ENCODE measurements around the gene ECE2.
A peak's percentile ranks its signal among the peaks of the same experiment; 100 is the strongest.

Gene ECE2

DNA sequence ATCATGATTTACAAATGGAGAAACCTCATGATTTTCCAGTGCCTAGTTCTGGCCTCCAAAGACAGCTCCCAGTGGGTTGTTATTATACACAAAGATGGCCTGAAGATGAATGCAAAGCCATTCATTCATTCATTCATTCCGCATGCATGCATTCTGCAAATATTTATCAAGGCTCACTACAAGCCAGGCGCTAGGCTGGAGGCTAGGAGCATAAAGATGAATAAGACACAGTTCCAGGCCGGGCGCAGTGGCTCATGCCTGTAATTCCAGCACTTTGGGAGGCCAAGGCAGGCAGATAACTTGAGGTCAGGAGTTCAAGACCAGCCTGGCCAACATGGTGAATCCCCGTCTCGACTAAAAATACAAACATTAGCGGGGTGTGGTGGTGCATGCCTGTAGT, 20.8 kb downstream of the ECE2 start:
- H3K36me3 ChIP-seq (ENCODE audit: control insufficient read depth in 2 of 2, insufficient read depth in 1 of 2, low read length in 2 of 2) = peaks cover 11 to 20% of the 10 kb centered on the region in 2 experiments; a peak in 2 of 3 replicates

DNA sequence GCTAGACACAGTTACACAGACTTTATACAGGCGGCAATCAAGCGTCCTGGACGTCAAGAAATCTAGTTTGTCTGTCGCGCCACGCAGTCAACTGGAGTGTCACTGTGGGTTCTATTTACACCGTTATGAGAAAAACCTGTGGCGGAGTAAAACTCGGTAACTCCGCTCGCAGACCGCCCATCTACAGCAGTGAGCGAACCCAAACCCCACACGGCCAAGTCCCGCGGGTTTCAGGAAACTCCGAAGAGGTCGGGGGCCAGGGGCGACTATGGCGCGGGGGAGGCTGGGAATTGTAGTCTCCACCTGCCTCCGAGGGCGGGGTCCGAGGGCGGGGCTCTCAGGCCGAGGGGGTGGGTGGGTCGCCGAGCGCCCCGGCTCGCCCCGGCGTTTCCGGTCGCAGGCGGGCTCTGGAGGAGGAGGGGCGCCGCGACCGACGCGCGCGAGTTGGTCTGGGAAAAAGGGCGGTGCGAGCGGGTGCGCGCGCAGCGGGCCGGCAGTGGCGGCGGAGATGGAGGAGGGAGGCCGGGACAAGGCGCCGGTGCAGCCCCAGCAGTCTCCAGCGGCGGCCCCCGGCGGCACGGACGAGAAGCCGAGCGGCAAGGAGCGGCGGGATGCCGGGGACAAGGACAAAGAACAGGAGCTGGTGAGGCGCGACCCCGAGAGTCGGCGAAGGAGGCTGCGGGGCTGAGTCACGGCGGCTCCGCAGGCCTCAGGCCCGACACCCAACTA, 23.1 kb downstream of the ECE2 start, which contains the start of gene PSMD2:
Gene PSMD2, plus strand, starts transcription at position 483 of the 729 bp plus-strand sequence. Its CDS starts 26 bp downstream, at position 509.
- H3K4me3 ChIP-seq (ENCODE audit: low read depth, low read length) = peak within 1 kb of the TSS; percentile 98
- no peaks in the 10 kb centered on the region for H3K4me1 ChIP-seq (ENCODE audit: control insufficient read depth, insufficient read depth, low read length)
- H3K27ac ChIP-seq (ENCODE audit: extremely low read depth, low read depth, low read length) = peak within 1 kb of the TSS; percentile 76
- no peaks in the 10 kb centered on the region for H3K9me3 ChIP-seq (ENCODE audit: control insufficient read depth, insufficient read depth, low read depth, low read length)
- ChIA-PET POLR2A (no interaction called here), CTCF (interaction anchor here (0.6 to 1.8 kb wide), 2 partner anchors 10 to 844 kb away, joined by 3 to 6 read pairs; no protein-coding TSS in a partner anchor)
- H3K36me3 ChIP-seq (ENCODE audit: control insufficient read depth in 2 of 2, insufficient read depth in 1 of 2, low read length in 2 of 2) = peaks cover 15 to 44% of the 10 kb centered on the region in 2 experiments; a peak in 2 of 3 replicates
- no peak for TF ChIP-seq ZNF174 (tag by site-specific recombination; IDR thresholded peaks at IDR 0.05)
- TF ChIP-seq ZNF335 (tag by site-specific recombination; conservative IDR thresholded peaks at IDR 0.05) = peak; percentile 62
- no peak for TF ChIP-seq BCL11A (tag by site-specific recombination; IDR thresholded peaks at IDR 0.05; ENCODE audit: low read depth)
- no peak for TF ChIP-seq ZNF423 (tag by site-specific recombination; IDR thresholded peaks at IDR 0.05)
- TF ChIP-seq, protein P1, sequence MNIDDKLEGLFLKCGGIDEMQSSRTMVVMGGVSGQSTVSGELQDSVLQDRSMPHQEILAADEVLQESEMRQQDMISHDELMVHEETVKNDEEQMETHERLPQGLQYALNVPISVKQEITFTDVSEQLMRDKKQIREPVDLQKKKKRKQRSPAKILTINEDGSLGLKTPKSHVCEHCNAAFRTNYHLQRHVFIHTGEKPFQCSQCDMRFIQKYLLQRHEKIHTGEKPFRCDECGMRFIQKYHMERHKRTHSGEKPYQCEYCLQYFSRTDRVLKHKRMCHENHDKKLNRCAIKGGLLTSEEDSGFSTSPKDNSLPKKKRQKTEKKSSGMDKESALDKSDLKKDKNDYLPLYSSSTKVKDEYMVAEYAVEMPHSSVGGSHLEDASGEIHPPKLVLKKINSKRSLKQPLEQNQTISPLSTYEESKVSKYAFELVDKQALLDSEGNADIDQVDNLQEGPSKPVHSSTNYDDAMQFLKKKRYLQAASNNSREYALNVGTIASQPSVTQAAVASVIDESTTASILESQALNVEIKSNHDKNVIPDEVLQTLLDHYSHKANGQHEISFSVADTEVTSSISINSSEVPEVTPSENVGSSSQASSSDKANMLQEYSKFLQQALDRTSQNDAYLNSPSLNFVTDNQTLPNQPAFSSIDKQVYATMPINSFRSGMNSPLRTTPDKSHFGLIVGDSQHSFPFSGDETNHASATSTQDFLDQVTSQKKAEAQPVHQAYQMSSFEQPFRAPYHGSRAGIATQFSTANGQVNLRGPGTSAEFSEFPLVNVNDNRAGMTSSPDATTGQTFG (tag by site-specific recombination; IDR thresholded peaks at IDR 0.05; ENCODE audit: borderline replicate concordance) = no peak
- peak; percentile 36; the same call in 1 of the 2 replicates for TF ChIP-seq ZNF2 (tag by site-specific recombination; IDR thresholded peaks at IDR 0.05)
- no peak for TF ChIP-seq ZNF513 (tag by site-specific recombination; IDR thresholded peaks at IDR 0.05)
- TF ChIP-seq GLIS1 (tag by site-specific recombination; IDR thresholded peaks at IDR 0.05) = peak; percentile 63; the same call in 1 of the 2 replicates
- TF ChIP-seq, protein P2, sequence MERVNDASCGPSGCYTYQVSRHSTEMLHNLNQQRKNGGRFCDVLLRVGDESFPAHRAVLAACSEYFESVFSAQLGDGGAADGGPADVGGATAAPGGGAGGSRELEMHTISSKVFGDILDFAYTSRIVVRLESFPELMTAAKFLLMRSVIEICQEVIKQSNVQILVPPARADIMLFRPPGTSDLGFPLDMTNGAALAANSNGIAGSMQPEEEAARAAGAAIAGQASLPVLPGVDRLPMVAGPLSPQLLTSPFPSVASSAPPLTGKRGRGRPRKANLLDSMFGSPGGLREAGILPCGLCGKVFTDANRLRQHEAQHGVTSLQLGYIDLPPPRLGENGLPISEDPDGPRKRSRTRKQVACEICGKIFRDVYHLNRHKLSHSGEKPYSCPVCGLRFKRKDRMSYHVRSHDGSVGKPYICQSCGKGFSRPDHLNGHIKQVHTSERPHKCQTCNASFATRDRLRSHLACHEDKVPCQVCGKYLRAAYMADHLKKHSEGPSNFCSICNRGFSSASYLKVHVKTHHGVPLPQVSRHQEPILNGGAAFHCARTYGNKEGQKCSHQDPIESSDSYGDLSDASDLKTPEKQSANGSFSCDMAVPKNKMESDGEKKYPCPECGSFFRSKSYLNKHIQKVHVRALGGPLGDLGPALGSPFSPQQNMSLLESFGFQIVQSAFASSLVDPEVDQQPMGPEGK (tag by site-specific recombination; IDR thresholded peaks at IDR 0.05) = peak; percentile 48; the same call in 1 of the 2 replicates
- TF ChIP-seq PRDM1 (tag by site-specific recombination; IDR thresholded peaks at IDR 0.05) = no peak
- TF ChIP-seq PRDM10 (tag by site-specific recombination; IDR thresholded peaks at IDR 0.05) = peak; percentile 68
- no peak for TF ChIP-seq ZNF155 (tag by site-specific recombination; IDR thresholded peaks at IDR 0.05)
- no peak for TF ChIP-seq ZNF274 (IDR thresholded peaks at IDR 0.05; ENCODE audit: low read length)
- TF ChIP-seq ZNF274 (tag by site-specific recombination; IDR thresholded peaks at IDR 0.05; ENCODE audit: borderline replicate concordance) = no peak
- peak; percentile 77 for TF ChIP-seq KLF9 (tag by site-specific recombination; IDR thresholded peaks at IDR 0.05; ENCODE audit: low read depth)
- TF ChIP-seq SP7 (tag by site-specific recombination; IDR thresholded peaks at IDR 0.05) = peak; percentile 18; the same call in 1 of the 2 replicates

More for the DNA sequence above, 20.8 kb downstream of the ECE2 start:
- Histone ChIP-seq H3K4me3 (ENCODE audit: low read depth, low read length) (no peak overlapping the region), H3K4me1 (ENCODE audit: control insufficient read depth, insufficient read depth, low read length) (no peaks in the 10 kb centered on the region), H3K9me3 (ENCODE audit: control insufficient read depth, insufficient read depth, low read depth, low read length) (no peaks in the 10 kb centered on the region), H3K27ac (ENCODE audit: extremely low read depth, low read depth, low read length) (no peak overlapping the region)
- TF ChIP-seq ZNF600 (tag by site-specific recombination; IDR thresholded peaks at IDR 0.05) (no peak), ZNF175 (tag by site-specific recombination; IDR thresholded peaks at IDR 0.05) (no peak), ZFP41 (tag by site-specific recombination; IDR thresholded peaks at IDR 0.05; ENCODE audit: borderline replicate concordance) (no peak), MYNN (tag by site-specific recombination; IDR thresholded peaks at IDR 0.05; ENCODE audit: borderline replicate concordance) (no peak)
- TF ChIP-seq, protein P3, sequence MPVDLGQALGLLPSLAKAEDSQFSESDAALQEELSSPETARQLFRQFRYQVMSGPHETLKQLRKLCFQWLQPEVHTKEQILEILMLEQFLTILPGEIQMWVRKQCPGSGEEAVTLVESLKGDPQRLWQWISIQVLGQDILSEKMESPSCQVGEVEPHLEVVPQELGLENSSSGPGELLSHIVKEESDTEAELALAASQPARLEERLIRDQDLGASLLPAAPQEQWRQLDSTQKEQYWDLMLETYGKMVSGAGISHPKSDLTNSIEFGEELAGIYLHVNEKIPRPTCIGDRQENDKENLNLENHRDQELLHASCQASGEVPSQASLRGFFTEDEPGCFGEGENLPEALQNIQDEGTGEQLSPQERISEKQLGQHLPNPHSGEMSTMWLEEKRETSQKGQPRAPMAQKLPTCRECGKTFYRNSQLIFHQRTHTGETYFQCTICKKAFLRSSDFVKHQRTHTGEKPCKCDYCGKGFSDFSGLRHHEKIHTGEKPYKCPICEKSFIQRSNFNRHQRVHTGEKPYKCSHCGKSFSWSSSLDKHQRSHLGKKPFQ (tag by site-specific recombination; IDR thresholded peaks at IDR 0.05) = no peak
- TF ChIP-seq, protein P4, sequence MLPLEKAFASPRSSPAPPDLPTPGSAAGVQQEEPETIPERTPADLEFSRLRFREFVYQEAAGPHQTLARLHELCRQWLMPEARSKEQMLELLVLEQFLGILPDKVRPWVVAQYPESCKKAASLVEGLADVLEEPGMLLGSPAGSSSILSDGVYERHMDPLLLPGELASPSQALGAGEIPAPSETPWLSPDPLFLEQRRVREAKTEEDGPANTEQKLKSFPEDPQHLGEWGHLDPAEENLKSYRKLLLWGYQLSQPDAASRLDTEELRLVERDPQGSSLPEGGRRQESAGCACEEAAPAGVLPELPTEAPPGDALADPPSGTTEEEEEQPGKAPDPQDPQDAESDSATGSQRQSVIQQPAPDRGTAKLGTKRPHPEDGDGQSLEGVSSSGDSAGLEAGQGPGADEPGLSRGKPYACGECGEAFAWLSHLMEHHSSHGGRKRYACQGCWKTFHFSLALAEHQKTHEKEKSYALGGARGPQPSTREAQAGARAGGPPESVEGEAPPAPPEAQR (tag by site-specific recombination; IDR thresholded peaks at IDR 0.05) = no peak
- ChIA-PET CTCF (interaction anchor here (2.1 kb wide), 1 partner anchor 69 kb away, joined by 8 read pairs; no protein-coding TSS in a partner anchor), POLR2A (no interaction called here)

Measured in HEK293 (cell line).